Vagina (tissue), 2 donors: Measurements from ENCODE around the gene ASPDH.

ENCODE experiments used
- POLR2A ChIP-seq, 2 donors: fragments of 450-650 bp; IDR thresholded peaks; one replicate each; pipeline ENCODE4 v1.6.1; 2017; ENCODE audit warnings: antibody characterized with exemption in 2 of 2, mild to moderate bottlenecking in 2 of 2, moderate library complexity in 2 of 2
- POLR2AphosphoS5 ChIP-seq, 2 donors: sonication (generic); formaldehyde crosslinking; IDR thresholded peaks; one replicate each; pipeline ENCODE4 v1.9.0; 2017; ENCODE audit warnings: antibody characterized with exemption in 2 of 2, mild to moderate bottlenecking in 2 of 2, low read depth in 1 of 2; ENCODE audit not compliant: insufficient read depth in 1 of 2
- TF ChIP-seq, protein P1 (sequence below), 3 experiments: fragments of 450-650 bp in 2 of 3; fragments of 200-600 bp in 1 of 3; sonication (generic) in 1 of 3; IDR thresholded peaks; one replicate each; pipeline ENCODE4 v1.5.1; 2017 to 2019; ENCODE audit warnings: antibody characterized with exemption in 3 of 3, mild to moderate bottlenecking in 2 of 3, moderate library complexity in 2 of 3

- no peak for TF ChIP-seq POLR2A (IDR thresholded peaks at IDR 0.05)
- TF ChIP-seq, protein P1, sequence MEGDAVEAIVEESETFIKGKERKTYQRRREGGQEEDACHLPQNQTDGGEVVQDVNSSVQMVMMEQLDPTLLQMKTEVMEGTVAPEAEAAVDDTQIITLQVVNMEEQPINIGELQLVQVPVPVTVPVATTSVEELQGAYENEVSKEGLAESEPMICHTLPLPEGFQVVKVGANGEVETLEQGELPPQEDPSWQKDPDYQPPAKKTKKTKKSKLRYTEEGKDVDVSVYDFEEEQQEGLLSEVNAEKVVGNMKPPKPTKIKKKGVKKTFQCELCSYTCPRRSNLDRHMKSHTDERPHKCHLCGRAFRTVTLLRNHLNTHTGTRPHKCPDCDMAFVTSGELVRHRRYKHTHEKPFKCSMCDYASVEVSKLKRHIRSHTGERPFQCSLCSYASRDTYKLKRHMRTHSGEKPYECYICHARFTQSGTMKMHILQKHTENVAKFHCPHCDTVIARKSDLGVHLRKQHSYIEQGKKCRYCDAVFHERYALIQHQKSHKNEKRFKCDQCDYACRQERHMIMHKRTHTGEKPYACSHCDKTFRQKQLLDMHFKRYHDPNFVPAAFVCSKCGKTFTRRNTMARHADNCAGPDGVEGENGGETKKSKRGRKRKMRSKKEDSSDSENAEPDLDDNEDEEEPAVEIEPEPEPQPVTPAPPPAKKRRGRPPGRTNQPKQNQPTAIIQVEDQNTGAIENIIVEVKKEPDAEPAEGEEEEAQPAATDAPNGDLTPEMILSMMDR (IDR thresholded peaks at IDR 0.05), result no peak
- TF ChIP-seq POLR2AphosphoS5 (IDR thresholded peaks at IDR 0.05; ENCODE audit: insufficient read depth in 1 of 2, low read depth in 1 of 2), result no peak
Observed at GRCh38 chr19:50517704-50518075, 4.0 kb upstream of the ASPDH start.
